ENCODE data around the gene CDADC1. TPM values are rescaled to one million over a fixed set of nuclear protein-coding genes. Genes with fewer than 3 reads are reported as not detected.

The CDADC1 gene
- total RNA-seq, 2 experiments from 2014 or later, result 8.6 to 9.0 TPM

GRCh38 chr13:49226613-49227012 lies 21.1 kb upstream of the CDADC1 start:
- no peak for TF ChIP-seq CTCF (IDR thresholded peaks at IDR 0.05)
- H3K27me3 Mint-ChIP-seq, result peaks cover 26% of the 10 kb centered on the region

DNA sequence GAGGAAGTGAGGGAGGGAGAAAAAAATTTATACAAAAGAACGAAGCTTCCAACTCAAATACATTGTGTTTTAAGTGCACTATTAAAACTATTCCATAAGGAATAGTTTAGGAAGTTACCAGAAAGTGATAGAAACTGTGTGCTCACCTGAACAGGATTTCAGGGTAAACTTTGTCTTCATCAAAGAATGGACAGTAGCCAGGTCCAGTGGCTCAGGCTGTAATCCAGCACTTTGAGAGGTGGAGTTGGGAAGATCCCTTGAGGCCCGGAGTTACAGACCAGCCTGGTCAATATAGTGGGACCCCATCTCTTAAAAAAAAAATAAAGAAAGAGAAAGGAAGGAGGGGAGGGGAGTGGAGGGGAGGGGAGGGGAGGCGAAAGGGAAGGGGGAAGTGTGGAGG lies 13.0 kb upstream of the CDADC1 start:
- H3K27ac Mint-ChIP-seq, result no peak overlapping the region
- DNase-seq, result no peak
- no peaks in the 10 kb centered on the region for H3K9me3 Mint-ChIP-seq
- H3K4me3 Mint-ChIP-seq, result no peak overlapping the region
- H3K36me3 Mint-ChIP-seq (ENCODE audit: low read depth), result no peaks in the 10 kb centered on the region
- intact Hi-C loops (cut with micrococcal nuclease), result no loop called here
- ATAC-seq, result no peak
- H3K4me1 Mint-ChIP-seq (ENCODE audit: low read depth), result no peaks in the 10 kb centered on the region
- no peaks in the 10 kb centered on the region for H3K27me3 Mint-ChIP-seq
- CTCF ChIA-PET, result no interaction called here
- POLR2A ChIA-PET, result no interaction called here
- TF ChIP-seq CTCF (IDR thresholded peaks at IDR 0.05), result no peak

More at GRCh38 chr13:49226613-49227012, 21.1 kb upstream of the CDADC1 start:
- no peaks in the 10 kb centered on the region for H3K9me3 Mint-ChIP-seq
- ChIA-PET POLR2A (no interaction called here), CTCF (no interaction called here)
- no peak for ATAC-seq
- no peaks in the 10 kb centered on the region for H3K4me1 Mint-ChIP-seq (ENCODE audit: low read depth)
- no peaks in the 10 kb centered on the region for H3K36me3 Mint-ChIP-seq (ENCODE audit: low read depth)
- H3K4me3 Mint-ChIP-seq, result no peak overlapping the region
- DNase-seq, result no peak
- intact Hi-C loops (cut with micrococcal nuclease), result no loop called here
- H3K27ac Mint-ChIP-seq, result no peak overlapping the region

DNA sequence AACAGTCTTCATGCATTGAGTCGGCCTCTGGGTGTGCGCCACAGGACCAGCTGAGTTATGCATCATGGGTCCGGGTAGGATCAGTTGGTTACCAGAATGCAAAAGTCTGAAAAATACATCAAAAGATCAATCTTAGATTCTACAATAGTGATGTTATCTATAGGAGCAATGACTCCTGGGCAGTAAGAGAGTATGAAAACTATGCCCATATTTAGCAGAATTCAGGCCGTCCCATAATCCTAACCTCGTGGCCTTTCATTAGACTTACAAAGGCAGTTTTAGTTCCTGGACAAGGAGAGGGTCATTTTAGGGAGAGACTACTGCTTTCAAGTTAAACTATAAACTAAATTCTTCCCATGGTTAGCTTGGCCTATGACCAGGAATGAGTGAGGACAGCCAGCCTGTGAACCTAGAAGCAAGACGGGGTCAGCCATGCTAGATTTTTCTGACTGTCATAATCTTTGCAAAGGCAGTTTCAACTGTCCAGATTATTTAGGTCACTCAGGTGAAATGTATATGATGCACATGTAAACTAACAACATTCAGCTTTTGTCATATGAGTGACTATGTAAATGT lies 11.8 kb upstream of the CDADC1 start:
- no peak for TF ChIP-seq CTCF (IDR thresholded peaks at IDR 0.05)
- no peaks in the 10 kb centered on the region for H3K9me3 Mint-ChIP-seq
- H3K36me3 Mint-ChIP-seq (ENCODE audit: low read depth), result no peaks in the 10 kb centered on the region
- no peak overlapping the region for H3K4me3 Mint-ChIP-seq
- no peak for DNase-seq
- ChIA-PET POLR2A (no interaction called here), CTCF (interaction anchor here (1.2 to 1.7 kb wide), 2 partner anchors 13 to 45 kb away, joined by 4 to 6 read pairs; no protein-coding TSS in a partner anchor)
- intact Hi-C loops (cut with micrococcal nuclease), result no loop called here
- ATAC-seq, result no peak
- H3K4me1 Mint-ChIP-seq (ENCODE audit: low read depth), result peaks cover 2% of the 10 kb centered on the region
- H3K27ac Mint-ChIP-seq, result no peak overlapping the region
- no peaks in the 10 kb centered on the region for H3K27me3 Mint-ChIP-seq

DNA sequence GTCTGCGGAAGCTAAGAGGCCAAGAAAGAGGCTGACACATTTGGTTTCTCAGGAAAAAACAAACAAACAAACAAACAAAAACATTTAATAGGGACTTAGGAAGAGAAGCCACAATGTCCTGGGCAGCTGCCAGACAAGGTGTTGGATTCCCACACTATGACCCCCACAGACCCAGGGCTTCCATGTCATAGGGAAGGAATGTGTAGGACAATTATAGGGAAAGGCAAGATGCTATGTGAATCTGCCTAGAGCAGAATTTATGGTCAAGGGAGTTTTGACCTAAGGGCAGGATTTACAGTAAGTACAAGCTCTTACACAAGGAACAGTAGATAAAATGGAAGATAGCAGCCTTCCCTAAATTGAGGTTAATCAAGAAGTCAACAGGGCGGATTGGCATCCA lies 9.1 kb upstream of the CDADC1 start:
- no peaks in the 10 kb centered on the region for H3K9me3 Mint-ChIP-seq
- no peak for TF ChIP-seq CTCF (IDR thresholded peaks at IDR 0.05)
- H3K36me3 Mint-ChIP-seq (ENCODE audit: low read depth), result no peaks in the 10 kb centered on the region
- H3K27ac Mint-ChIP-seq, result no peak overlapping the region
- no peaks in the 10 kb centered on the region for H3K27me3 Mint-ChIP-seq
- DNase-seq, result no peak
- H3K4me1 Mint-ChIP-seq (ENCODE audit: low read depth), result peaks cover 2% of the 10 kb centered on the region
- ChIA-PET POLR2A (no interaction called here), CTCF (interaction anchor here (1.1 to 1.2 kb wide), 2 partner anchors 13 to 42 kb away, joined by 4 to 10 read pairs; no protein-coding TSS in a partner anchor)
- H3K4me3 Mint-ChIP-seq, result no peak overlapping the region
- intact Hi-C loops (cut with micrococcal nuclease), result no loop called here
- no peak for ATAC-seq

- no peaks in the 10 kb centered on the region for H3K9me3 Mint-ChIP-seq
- DNase-seq (peak; percentile 68), ATAC-seq (peak; percentile 98)
- intact Hi-C loops (cut with micrococcal nuclease), result no loop called here
- no peaks in the 10 kb centered on the region for H3K36me3 Mint-ChIP-seq (ENCODE audit: low read depth)
- H3K4me3 Mint-ChIP-seq, result no peak overlapping the region
- no peaks in the 10 kb centered on the region for H3K27me3 Mint-ChIP-seq
- POLR2A ChIA-PET, result interaction anchor here (1.0 kb wide), 1 partner anchor 9 kb away, joined by 5 read pairs; no protein-coding TSS in a partner anchor
- CTCF ChIA-PET, result interaction anchor here (0.9 to 4.2 kb wide), 18 partner anchors 9 to 367 kb away, joined by 3 to 48 read pairs (median 5); no protein-coding TSS in a partner anchor
- TF ChIP-seq CTCF (IDR thresholded peaks at IDR 0.05), result peak; percentile 67
- peaks cover 2% of the 10 kb centered on the region for H3K4me1 Mint-ChIP-seq (ENCODE audit: low read depth)
- H3K27ac Mint-ChIP-seq, result no peak overlapping the region
These were observed 7.7 kb upstream of the CDADC1 start for GRCh38 chr13:49240017-49240416.
